Measurements from ENCODE around the gene ACAD9. TPM values are rescaled to one million over a fixed set of nuclear protein-coding genes. Genes with fewer than 3 reads are reported as not detected.
A peak's percentile ranks its signal among the peaks of the same experiment; 100 is the strongest.

The ACAD9 gene
- total and polyA plus RNA-seq, 10 of the 15 experiments (the other 5 are each of a cell fraction or from before 2014, with no cell fraction given) = 12.7 to 63.1 (median 43.7) TPM

GRCh38 chr3:128917291-128917690 lies 37.9 kb downstream of the ACAD9 start (continued):
- TF ChIP-seq BCL11A (IDR thresholded peaks at IDR 0.05; ENCODE audit: low read depth, low read length) (no peak), BCLAF1 (IDR thresholded peaks at IDR 0.05) (no peak), RB1 (IDR thresholded peaks at IDR 0.05; ENCODE audit: borderline replicate concordance) (no peak), PAX8 (IDR thresholded peaks at IDR 0.05) (no peak), ESRRA (IDR thresholded peaks at IDR 0.05; ENCODE audit: low read length) (no peak), POU2F2 (IDR thresholded peaks at IDR 0.05; ENCODE audit: borderline replicate concordance, low read depth, low read length) (no peak), RAD21 (IDR thresholded peaks at IDR 0.05; ENCODE audit: insufficient read depth, low read depth, low read length) (0 out of 2 replicates have a peak, but pooled peaks have one; percentile 11), ZNF687 (IDR thresholded peaks at IDR 0.05) (no peak), SMARCA5 (IDR thresholded peaks at IDR 0.05) (no peak)

Data from GM12878 (cell line).